ENCODE data around the gene JMJD8.

The JMJD8 gene

GRCh38 chr16:674968-675883 lies 8.9 kb downstream of the JMJD8 start, which contains the start of gene RHBDL1:
TSS of gene RHBDL1 (plus strand) at chr16:675671. CDS start at chr16:675791, 120 bp downstream.
- DNase-seq = no peak

DNA sequence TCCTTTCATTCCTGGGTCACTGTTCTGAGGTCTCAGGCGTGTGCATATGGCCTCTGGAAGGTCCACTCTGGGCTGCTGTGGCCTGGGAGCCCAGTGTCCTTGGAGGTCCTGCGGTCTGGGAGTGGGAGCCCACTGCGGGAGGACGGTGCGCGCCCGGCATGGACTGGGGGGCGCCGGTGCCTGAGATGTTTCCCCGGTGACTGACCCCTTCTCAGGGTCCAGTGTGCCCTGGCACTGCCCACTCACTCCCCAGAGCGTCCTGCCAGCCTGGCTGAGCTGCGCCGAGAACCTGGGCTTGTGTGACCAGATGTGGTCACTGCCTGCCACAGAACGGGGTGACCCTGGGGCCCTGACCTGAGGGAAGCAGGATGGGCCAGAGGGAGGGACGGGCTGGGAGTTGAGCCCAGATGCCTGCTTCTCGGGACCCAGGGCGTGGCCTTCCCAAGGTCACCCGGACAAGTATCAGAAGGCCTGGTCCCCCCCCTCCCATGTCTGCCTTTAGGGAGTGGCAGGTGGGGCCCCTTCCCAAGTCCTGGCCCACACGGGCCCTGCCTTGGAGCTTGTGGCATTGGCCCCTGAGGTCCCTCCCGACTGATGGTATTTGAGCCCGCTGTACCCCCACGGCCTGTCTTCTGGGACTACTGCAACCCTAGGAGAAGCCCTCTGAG lies 9.8 kb downstream of the JMJD8 start:
- DNase-seq = no peak

- DNase-seq = no peak
These were observed 10.6 kb downstream of the JMJD8 start for GRCh38 chr16:673399-673991.

GRCh38 chr16:672851-673250 lies 11.3 kb downstream of the JMJD8 start:
- no peak for DNase-seq

DNA sequence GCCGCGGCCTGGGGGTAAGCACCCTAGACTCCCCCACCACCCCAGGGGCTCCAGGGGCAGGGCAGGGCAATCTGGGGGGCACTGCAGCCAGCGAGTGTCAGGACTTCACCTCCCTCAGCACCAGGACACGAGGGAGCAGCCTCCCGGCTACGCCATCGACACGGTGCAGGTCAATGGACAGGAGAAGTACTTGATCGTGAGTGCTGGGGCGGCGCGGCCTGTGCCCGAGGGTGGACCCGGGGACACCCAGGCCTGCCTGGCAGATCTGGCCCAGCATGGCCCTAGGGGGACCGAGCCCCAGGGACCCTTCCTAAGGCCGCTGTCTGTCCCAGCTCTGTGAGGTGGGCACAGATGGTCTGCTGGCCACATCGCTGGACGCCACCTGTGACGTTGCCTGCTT lies 11.8 kb downstream of the JMJD8 start:
- no peak for DNase-seq

DNA sequence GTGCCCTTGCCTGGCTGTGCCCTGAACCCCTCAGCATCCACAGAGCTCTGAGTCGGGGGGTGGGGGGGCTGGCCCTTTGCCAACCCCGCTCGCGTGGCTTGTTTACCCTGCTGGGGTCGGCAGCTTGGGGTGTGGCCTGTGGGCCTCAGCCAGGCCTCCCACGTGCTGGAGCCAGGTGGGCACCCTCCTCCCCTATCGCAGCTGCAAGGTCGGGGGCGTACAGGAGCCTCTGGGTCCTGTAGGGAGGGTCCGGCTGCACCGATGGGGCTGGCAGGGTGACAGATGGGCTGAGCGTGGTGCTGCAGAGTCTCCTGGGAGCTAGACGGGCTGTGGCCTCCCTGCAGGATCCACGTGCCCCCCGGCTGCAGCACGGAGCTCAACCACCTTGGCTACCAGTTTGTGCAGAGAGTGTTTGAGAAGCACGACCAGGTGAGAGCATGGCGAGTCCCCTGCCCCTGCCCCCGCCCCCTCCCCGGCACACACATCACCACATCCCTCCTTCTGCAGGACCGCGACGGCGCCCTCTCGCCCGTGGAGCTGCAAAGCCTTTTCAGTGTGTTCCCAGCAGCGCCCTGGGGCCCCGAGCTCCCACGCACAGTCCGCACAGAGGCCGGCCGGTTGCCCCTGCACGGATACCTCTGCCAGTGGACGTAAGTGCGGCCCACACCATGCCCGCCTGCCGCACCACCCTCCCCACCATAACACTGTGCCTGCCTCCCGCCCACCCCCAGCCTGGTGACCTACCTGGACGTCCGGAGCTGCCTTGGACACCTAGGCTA lies 12.6 kb downstream of the JMJD8 start:
- no peak for DNase-seq

DNA sequence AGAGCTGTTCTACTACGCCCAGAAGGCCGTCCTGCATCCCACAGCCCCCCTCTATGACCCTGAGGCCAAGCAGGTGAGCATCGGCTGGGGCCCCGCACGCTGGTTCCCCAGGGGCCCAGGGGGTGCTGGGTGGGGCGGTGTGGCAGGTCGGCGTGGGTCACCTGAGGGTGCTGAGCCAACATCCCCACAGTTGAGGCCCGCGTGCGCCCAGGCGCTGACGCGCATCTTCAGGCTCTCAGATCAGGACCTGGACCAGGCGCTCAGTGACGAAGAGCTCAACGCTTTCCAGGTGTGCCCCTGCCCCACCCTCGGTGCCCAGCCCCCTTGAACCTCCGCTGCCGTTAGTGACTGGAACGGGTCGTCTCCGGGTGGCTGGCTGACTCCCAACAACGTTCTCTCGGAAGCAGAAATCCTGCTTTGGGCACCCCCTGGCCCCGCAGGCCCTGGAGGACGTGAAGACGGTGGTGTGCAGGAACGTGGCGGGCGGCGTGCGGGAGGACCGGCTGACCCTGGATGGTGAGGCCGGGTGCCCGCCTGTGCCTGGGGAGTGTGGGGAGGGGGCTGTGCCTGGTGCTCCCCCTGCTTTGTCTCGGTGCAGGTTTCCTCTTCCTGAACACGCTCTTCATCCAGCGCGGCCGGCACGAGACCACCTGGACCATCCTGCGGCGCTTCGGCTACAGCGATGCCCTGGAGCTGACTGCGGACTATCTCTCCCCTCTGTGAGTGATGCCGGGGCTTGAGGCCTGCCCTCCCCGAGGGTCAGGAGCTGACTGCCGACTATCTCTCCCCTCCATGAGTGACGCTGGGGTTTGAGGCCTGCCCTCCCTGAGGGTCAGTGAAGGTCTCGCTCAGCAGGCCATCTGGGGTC lies 13.4 kb downstream of the JMJD8 start:
- no peak for DNase-seq

GRCh38 chr16:669666-670065 lies 14.5 kb downstream of the JMJD8 start:
- DNase-seq = no peak

DNA sequence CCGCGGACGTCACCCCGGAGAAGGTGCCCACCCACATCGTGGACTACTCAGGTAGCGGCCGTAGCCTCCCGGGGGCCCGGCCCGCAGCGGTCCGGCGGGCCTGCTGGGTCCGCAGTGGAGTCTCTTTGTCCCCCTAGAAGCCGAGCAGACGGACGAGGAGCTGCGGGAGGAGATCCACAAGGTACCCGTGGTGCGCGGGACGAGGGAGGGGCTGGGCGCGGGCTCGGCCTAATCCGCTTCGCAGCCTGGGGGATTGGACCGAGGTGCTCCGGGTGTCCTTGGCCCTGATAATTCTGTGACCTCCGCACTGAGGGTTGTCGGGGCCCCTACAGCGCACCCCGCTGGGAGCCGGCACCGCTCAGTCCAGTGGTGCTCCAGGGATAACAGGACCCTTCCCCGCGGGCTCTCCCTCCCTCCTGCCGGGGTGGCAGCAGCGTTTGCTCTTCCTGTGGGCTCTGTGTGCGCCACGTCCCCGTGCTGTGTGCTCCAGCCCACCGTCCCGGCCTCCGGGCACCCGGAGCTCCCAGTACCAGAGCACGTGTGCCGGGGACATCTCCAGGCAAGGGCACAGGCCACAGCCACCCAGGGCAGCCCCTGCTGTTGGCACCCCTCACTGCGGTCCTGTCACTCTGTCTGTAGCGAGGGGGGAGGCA lies 15.5 kb downstream of the JMJD8 start:
- no peak for DNase-seq

GRCh38 chr16:667780-668518 lies 16.2 kb downstream of the JMJD8 start, which contains the start of gene RHOT2:
TSS of gene RHOT2 (plus strand) at chr16:668132. CDS start at chr16:668200, 68 bp downstream.
- DNase-seq = peak; percentile 90 to 96

- DNase-seq = no peak
These were observed 16.9 kb downstream of the JMJD8 start for GRCh38 chr16:667113-667779.

DNA sequence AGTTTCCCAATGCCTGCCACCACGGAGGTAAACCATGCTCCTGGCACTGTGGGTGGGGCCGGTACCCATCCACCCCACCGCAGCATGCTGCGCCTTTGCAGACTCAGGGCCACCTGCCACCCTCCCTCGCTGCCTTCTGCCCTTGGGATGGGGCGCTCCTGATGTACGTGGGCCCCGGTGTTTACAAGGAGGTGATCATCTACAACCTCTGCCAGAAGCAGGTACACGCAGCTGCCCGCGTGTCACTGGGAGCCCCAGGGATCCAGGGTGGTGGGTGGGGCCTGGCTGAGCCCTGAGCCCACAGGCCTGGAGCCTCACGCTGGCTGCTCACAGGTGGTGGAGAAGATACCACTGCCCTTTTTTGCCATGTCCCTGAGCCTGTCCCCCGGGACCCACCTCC lies 17.6 kb downstream of the JMJD8 start:
- DNase-seq = no peak

DNA sequence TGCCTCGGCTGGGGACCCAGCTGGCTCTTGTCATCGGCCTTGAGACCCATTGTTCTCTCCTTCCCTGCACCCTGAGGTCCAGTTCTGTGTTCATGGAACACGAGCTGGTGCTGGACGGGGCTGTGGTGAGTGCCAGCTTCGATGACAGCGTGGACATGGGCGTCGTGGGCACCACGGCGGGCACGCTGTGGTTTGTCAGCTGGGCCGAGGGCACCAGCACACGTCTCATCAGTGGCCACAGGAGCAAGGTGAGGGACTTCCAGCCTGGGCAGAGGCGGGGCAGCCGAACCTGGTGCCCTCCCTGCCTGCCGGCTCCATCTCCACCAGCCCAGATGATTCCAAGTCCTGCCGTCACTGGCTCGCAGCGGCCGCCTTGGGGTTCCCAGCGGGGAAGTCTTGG lies 21.5 kb downstream of the JMJD8 start:
- no peak for DNase-seq

- no peak for DNase-seq
These were observed 22.0 kb downstream of the JMJD8 start for GRCh38 chr16:662095-662494.

- DNase-seq = no peak
These were observed 22.8 kb downstream of the JMJD8 start for GRCh38 chr16:661184-661821.

DNA sequence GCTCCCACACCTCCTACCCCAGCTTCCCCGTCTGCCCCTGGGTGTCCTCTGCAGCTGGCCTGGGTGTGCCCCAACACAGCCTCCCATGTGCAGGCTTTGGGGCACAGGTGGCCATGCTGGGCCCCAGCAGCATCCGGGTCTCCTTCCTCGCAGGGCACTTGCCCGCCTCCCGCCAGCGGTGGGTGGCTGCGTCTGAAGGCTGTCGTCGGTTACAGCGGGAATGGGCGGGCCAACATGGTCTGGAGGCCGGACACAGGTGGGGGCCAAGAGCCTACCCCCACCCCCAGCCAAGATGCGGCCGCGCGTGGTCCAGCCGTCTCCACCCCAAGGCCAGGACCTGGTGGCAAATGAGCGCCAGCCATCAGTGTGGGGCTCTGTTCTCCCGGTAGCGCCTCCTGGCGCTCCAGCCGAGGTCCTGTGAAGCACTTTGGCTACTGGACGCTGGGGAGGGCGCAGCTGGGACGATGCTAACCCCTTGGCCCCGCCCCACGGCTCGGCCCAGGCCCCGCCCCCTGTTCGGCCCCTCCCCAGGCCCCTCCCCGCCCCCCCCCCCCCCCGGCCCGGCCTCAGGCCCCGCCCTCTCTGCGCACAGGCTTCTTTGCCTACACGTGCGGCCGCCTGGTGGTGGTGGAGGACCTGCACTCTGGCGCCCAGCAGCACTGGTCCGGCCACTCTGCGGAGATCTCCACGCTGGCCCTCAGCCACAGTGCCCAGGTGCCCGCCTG lies 23.5 kb downstream of the JMJD8 start:
- DNase-seq = peak; percentile 82 to 85

- no peak for DNase-seq
These were observed 24.0 kb downstream of the JMJD8 start for GRCh38 chr16:660132-660458.

DNA sequence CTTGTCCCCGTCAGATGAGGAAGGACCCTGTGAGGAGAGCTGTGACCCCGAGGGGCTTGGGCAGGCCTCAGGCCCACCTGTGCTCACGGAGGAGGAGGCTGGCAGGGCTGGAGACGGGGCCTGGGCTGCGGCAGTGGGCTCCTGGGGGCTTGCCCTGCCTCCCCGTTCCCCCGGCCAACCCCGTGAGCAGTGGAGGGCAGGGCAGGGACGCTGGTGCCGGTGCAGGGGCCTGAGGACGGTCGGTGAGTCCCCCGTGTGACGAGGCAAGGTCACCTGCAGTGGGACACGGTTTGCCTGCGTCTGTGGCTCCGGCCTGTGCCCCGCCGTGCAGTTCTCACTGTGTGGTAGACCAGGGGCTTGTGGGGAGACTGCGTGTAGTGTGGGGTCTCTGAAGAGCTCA lies 24.5 kb downstream of the JMJD8 start:
- DNase-seq = no peak
